Measurements from ENCODE around the gene SIPA1L2.

Gene SIPA1L2

GRCh38 chr1:232630047-232630893 is at the start of gene SIPA1L2:
Gene SIPA1L2, minus strand, starts transcription at chr1:232630133. Its CDS starts 114,794 bp downstream, at chr1:232515339.
- peak; percentile 71 to 74 for DNase-seq (ENCODE audit: low read depth in 2 of 2)

- no peak for DNase-seq (ENCODE audit: low read depth in 2 of 2)
Observed at GRCh38 chr1:232678185-232678886, 48.4 kb upstream of the SIPA1L2 start.

- DNase-seq (ENCODE audit: low read depth in 2 of 2) = no peak
Observed at GRCh38 chr1:232676307-232676706, 46.4 kb upstream of the SIPA1L2 start.

- DNase-seq (ENCODE audit: low read depth in 2 of 2) = no peak
Observed at GRCh38 chr1:232675898-232676297, 46.0 kb upstream of the SIPA1L2 start.

- DNase-seq (ENCODE audit: low read depth in 2 of 2) = no peak
Observed at GRCh38 chr1:232675260-232675659, 45.3 kb upstream of the SIPA1L2 start.

GRCh38 chr1:232673256-232673655 is 43.3 kb upstream of the SIPA1L2 start:
- DNase-seq (ENCODE audit: low read depth in 2 of 2) = no peak

- peak in 1 of 2 experiments; percentile 20 for DNase-seq (ENCODE audit: low read depth in 2 of 2)
Observed at GRCh38 chr1:232669981-232670747, 40.2 kb upstream of the SIPA1L2 start.

GRCh38 chr1:232667778-232668165 is 37.8 kb upstream of the SIPA1L2 start:
- DNase-seq (ENCODE audit: low read depth in 2 of 2) = peak in 1 of 2 experiments; percentile 14

- DNase-seq (ENCODE audit: low read depth in 2 of 2) = no peak
Observed at GRCh38 chr1:232667094-232667777, 37.3 kb upstream of the SIPA1L2 start.

- no peak for DNase-seq (ENCODE audit: low read depth in 2 of 2)
Observed at GRCh38 chr1:232664844-232665777, 35.2 kb upstream of the SIPA1L2 start.

GRCh38 chr1:232662910-232663309 is 33.0 kb upstream of the SIPA1L2 start:
- DNase-seq (ENCODE audit: low read depth in 2 of 2) = no peak

GRCh38 chr1:232658386-232658785 is 28.5 kb upstream of the SIPA1L2 start:
- no peak for DNase-seq (ENCODE audit: low read depth in 2 of 2)

- DNase-seq (ENCODE audit: low read depth in 2 of 2) = peak in 1 of 2 experiments; percentile 22
Observed at GRCh38 chr1:232657426-232658005, 27.6 kb upstream of the SIPA1L2 start.

GRCh38 chr1:232655746-232656085 is 25.8 kb upstream of the SIPA1L2 start:
- DNase-seq (ENCODE audit: low read depth in 2 of 2) = no peak

GRCh38 chr1:232655028-232655745 is 25.3 kb upstream of the SIPA1L2 start:
- no peak for DNase-seq (ENCODE audit: low read depth in 2 of 2)

GRCh38 chr1:232653789-232654188 is 23.9 kb upstream of the SIPA1L2 start:
- no peak for DNase-seq (ENCODE audit: low read depth in 2 of 2)

- DNase-seq (ENCODE audit: low read depth in 2 of 2) = no peak
Observed at GRCh38 chr1:232650845-232651244, 20.9 kb upstream of the SIPA1L2 start.

- DNase-seq (ENCODE audit: low read depth in 2 of 2) = no peak
Observed at GRCh38 chr1:232650418-232650817, 20.5 kb upstream of the SIPA1L2 start.

GRCh38 chr1:232648316-232648715 is 18.4 kb upstream of the SIPA1L2 start:
- no peak for DNase-seq (ENCODE audit: low read depth in 2 of 2)

GRCh38 chr1:232644209-232644608 is 14.3 kb upstream of the SIPA1L2 start:
- DNase-seq (ENCODE audit: low read depth in 2 of 2) = no peak
